Adrenal gland (tissue), 5 donors: Measurements from ENCODE around the gene CYP27B1.

ENCODE experiments used
- CTCF ChIP-seq, 6 experiments: fragments of 450-650 bp in 4 of 6; fragments of 200-600 bp in 2 of 6; sonication (generic) in 1 of 6; IDR thresholded peaks; 1 replicate in 5 of 6; 2 replicates in 1 of 6; pipeline versions ENCODE4 v1.5.1 to v1.8.0; 2016 to 2021; ENCODE audit warnings: antibody characterized with exemption in 6 of 6, mild to moderate bottlenecking in 2 of 6, moderate library complexity in 1 of 6
- POLR2A ChIP-seq, 2 donors: fragments of 450-650 bp; IDR thresholded peaks; one replicate each; pipeline ENCODE4 v1.6.1; 2017; ENCODE audit warnings: antibody characterized with exemption in 2 of 2, mild to moderate bottlenecking in 2 of 2, moderate library complexity in 1 of 2
- donor health status: DM: no; HTN: no; CAD: no.

DNA sequence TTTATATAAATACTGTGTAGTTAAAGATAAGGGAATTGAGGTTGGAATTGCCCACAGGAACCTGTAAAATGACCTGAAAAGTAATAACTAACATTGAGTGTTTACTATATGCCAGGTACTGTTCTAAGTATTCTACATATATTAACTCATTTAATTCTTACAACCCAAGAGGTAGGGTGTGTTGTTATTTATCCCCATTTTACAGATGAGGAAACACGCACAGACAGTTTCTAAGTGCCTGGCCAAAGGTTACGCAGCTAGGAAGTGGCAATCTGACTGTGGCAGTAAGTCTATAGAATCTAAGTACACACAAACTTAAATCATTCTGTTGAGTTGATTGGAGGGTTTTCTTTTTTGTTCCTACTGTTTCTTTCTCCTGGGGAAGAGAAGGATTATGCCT lies 23.1 kb downstream of the CYP27B1 start:
- TF ChIP-seq CTCF (IDR thresholded peaks at IDR 0.05) (no peak), POLR2A (IDR thresholded peaks at IDR 0.05) (no peak)
